Glutamatergic neuron (in vitro differentiated cells): ENCODE results near the gene COLQ. TPM values are rescaled to one million over a fixed set of nuclear protein-coding genes. Genes with fewer than 3 reads are reported as not detected.

Experiments used
- DNase-seq: peaks from one replicate; pipeline ENCODE4 v3.0.0; 2022
- H3K27ac Mint-ChIP-seq: one replicate; pipeline ENCODE4 v1.8.0; 2020; ENCODE audit warnings: mild to moderate bottlenecking, mixed read lengths, inconsistent platforms; ENCODE audit not compliant: unreplicated experiment
- H3K27me3 Mint-ChIP-seq: one replicate; pipeline ENCODE4 v1.8.0; 2020; ENCODE audit warnings: mild to moderate bottlenecking, moderate library complexity, mixed read lengths, inconsistent platforms; ENCODE audit not compliant: unreplicated experiment
- H3K36me3 Mint-ChIP-seq: one replicate; pipeline ENCODE4 v1.8.0; 2020; ENCODE audit warnings: mild to moderate bottlenecking, mixed read lengths, inconsistent platforms; ENCODE audit not compliant: unreplicated experiment
- H3K4me1 Mint-ChIP-seq: one replicate; pipeline ENCODE4 v1.8.0; 2020; ENCODE audit warnings: mild to moderate bottlenecking, low read depth, mixed read lengths, inconsistent platforms; ENCODE audit not compliant: unreplicated experiment
- H3K4me3 Mint-ChIP-seq: one replicate; pipeline ENCODE4 v1.8.0; 2020; ENCODE audit warnings: mild to moderate bottlenecking, mixed read lengths, inconsistent platforms; ENCODE audit not compliant: unreplicated experiment
- H3K9me3 Mint-ChIP-seq: one replicate; pipeline ENCODE4 v1.8.0; 2020; ENCODE audit warnings: mild to moderate bottlenecking, moderate library complexity, mixed read lengths, inconsistent platforms; ENCODE audit not compliant: unreplicated experiment
- CTCF ChIP-seq: fragments of 200-600 bp; sonication (generic); IDR thresholded peaks from one replicate; pipeline ENCODE4 v1.5.0; 2021; ENCODE audit not compliant: partially characterized antibody, unreplicated experiment
- total RNA-seq: library from RNA; stranded (reverse); fragmentation: NEBNext Ultra II Directional; extraction: Animal tissue kit (Norgen Biotek cat#: 25700); gene quantifications from one replicate; pipeline ENCODE4 v1.2.1, GENCODE V29; 2021; ENCODE audit not compliant: unreplicated experiment

The COLQ gene
- total RNA-seq, 1 donor from 2014 or later = 4.8 TPM

GRCh38 chr3:15452156-15452555 is 69.3 kb downstream of the COLQ start:
- Mint-ChIP-seq H3K4me1 (no peaks in the 10 kb centered on the region), H3K27me3 (peaks cover 1% of the 10 kb centered on the region), H3K9me3 (no peaks in the 10 kb centered on the region), H3K4me3 (no peak overlapping the region), H3K36me3 (peaks cover 6% of the 10 kb centered on the region), H3K27ac (no peak overlapping the region)
- DNase-seq = no peak
- no peak for TF ChIP-seq CTCF

GRCh38 chr3:15451216-15452113 is 70.0 kb downstream of the COLQ start:
- no peak for TF ChIP-seq CTCF
- H3K4me1 Mint-ChIP-seq = no peaks in the 10 kb centered on the region
- peaks cover 6% of the 10 kb centered on the region for H3K36me3 Mint-ChIP-seq
- H3K9me3 Mint-ChIP-seq = no peaks in the 10 kb centered on the region
- H3K27me3 Mint-ChIP-seq = peaks cover 1% of the 10 kb centered on the region
- no peak overlapping the region for H3K4me3 Mint-ChIP-seq
- H3K27ac Mint-ChIP-seq = no peak overlapping the region
- no peak for DNase-seq

- peaks cover 1% of the 10 kb centered on the region for H3K27me3 Mint-ChIP-seq
- no peak overlapping the region for H3K27ac Mint-ChIP-seq
- H3K36me3 Mint-ChIP-seq = peaks cover 6% of the 10 kb centered on the region
- TF ChIP-seq CTCF = no peak
- no peaks in the 10 kb centered on the region for H3K9me3 Mint-ChIP-seq
- no peak for DNase-seq
- H3K4me1 Mint-ChIP-seq = no peaks in the 10 kb centered on the region
- no peak overlapping the region for H3K4me3 Mint-ChIP-seq
Observed at GRCh38 chr3:15450438-15451215, 70.9 kb downstream of the COLQ start.

GRCh38 chr3:15449489-15450224 is 71.8 kb downstream of the COLQ start:
- peaks cover 6% of the 10 kb centered on the region for H3K36me3 Mint-ChIP-seq
- peaks cover 1% of the 10 kb centered on the region for H3K27me3 Mint-ChIP-seq
- no peak for DNase-seq
- no peak overlapping the region for H3K4me3 Mint-ChIP-seq
- no peak for TF ChIP-seq CTCF
- no peaks in the 10 kb centered on the region for H3K4me1 Mint-ChIP-seq
- H3K9me3 Mint-ChIP-seq = no peaks in the 10 kb centered on the region
- H3K27ac Mint-ChIP-seq = no peak overlapping the region
